Measurements from ENCODE around the gene MYH8.

DNA sequence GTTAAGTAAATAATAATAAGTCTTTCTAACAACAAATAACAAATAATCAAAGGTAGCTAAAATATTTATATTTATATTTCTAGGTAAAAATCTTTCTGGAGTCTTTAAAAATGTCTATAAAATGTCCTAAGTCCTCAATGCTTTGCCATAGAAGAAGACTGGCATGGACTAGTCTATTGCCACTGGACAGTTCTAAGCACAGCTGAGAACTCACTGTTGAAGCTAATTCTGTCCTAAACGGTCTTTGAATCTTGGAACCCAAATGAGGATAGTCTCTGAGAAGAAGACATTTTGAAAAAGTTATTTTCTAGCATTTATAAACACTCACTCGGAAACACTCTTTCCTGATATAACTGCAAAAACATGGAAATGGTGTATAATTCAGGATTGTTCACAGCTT, 539 bp downstream of the MYH8 start:
- no peak for TF ChIP-seq POLR2A (IDR thresholded peaks at IDR 0.05)
- no peak for TF ChIP-seq POLR2AphosphoS5 (IDR thresholded peaks at IDR 0.05)

All from sigmoid colon (tissue), 4 donors.